KBM-7 (cell line): ENCODE data around the gene DUS2.
"Not testable (repeated sequence)": the region's sequence is repeated elsewhere in the genome, so short reads cannot be mapped to it uniquely, and the experiment has no call there.

Source experiments
- DNase-seq: peaks from one replicate; pipeline ENCODE4 v3.0.0-alpha.2; 2015
- in situ Hi-C: fragments of 300-500 bp; cut with MboI; formaldehyde crosslinking; loops from 2 replicates; pipeline ENCODE4 v1.14.3; 2020; ENCODE audit warnings: low sequenced_read_pairs, low pct_unique_long_range_greater_than_20kb, mixed read lengths

The DUS2 gene

GRCh38 chr16:68022728-68023537 lies at the start of gene DUS2, which contains the start of gene DDX28:
Gene DUS2 (plus strand): TSS chr16:68023284. CDS start chr16:68038024, 14,740 bp downstream.
Gene DDX28 (minus strand): TSS chr16:68023232. CDS start chr16:68023202, 30 bp downstream.
- peak; percentile 95 for DNase-seq
- in situ Hi-C loops: no loop called here

DNA sequence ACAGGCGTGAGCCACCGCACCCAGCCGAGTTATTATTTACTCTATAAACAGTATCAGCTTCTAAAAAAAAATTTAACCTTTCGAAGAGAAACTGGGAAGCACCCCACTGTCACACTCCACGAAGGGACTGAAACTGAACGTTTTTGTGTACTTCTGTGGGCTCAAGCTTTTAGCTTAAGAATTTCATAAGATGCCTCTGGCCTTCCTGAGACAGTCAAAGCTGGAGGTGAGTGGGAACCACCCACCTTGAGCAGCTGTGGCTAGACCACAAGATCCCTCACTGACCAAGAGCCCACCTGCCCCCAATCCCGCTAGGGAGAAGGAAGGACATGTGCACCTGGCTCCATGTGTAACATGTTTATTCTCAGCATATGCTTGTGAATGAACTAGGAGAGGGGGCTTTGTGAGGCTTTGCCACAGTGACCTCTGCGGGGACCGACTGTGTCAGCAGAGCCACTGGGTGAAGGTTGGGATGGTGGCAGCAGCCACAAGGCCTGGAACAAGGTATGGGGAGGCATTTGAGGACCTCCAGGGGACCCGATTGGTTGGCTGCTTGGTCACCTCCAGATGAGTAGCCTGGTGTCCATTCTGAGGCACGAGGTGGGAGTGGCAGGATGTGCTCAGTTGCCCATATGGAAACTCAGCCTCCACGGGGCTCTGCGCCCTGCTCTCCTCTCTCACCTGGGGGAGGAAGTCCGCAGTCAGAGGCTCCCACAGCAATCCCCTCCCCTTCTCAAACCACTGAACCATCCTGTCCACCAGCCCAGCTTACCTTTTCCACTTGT lies 47.6 kb upstream of the DUS2 start:
- DNase-seq: no peak
- in situ Hi-C loops: no loop called here

DNA sequence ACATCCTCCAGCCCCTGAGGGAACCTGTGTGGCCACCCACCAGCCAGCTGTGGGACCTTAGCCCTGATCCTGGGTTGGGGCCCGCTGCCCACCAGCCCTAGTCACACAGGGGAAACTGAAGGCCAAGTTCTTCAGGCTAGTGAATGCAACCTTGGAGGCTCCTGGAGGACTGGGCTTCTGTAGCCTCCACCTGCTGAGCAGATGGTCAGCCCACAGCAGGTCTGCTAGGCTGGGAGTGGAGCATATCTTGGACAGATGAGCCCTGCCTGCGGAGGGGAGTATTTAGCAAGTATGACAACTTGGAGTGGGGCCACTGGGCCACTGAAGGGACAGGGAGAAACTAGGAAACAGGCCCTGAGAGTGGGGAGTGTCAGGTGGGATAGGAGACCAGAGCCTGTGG lies 46.9 kb upstream of the DUS2 start:
- in situ Hi-C loops: no loop called here
- DNase-seq: no peak

DNA sequence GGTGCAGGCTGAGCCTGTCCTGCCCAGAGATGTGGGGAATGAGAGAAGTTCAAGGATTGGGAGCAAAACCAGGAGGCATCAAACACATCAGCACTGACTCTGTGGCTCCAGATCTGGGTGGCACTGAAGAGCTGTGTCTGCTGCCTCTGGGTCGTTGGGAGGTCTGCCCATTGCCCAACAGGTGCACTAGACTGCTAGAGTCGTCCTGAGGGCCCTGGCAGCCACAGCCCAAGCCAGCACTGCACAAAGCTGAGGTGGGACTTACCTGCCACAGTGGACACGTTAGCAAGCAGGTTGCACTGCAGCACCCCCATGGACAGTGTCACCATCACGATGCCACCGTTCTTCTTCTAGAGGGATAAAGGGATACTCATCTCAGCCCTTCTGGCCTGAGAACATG lies 46.1 kb upstream of the DUS2 start:
- in situ Hi-C loops: no loop called here
- DNase-seq: no peak

DNA sequence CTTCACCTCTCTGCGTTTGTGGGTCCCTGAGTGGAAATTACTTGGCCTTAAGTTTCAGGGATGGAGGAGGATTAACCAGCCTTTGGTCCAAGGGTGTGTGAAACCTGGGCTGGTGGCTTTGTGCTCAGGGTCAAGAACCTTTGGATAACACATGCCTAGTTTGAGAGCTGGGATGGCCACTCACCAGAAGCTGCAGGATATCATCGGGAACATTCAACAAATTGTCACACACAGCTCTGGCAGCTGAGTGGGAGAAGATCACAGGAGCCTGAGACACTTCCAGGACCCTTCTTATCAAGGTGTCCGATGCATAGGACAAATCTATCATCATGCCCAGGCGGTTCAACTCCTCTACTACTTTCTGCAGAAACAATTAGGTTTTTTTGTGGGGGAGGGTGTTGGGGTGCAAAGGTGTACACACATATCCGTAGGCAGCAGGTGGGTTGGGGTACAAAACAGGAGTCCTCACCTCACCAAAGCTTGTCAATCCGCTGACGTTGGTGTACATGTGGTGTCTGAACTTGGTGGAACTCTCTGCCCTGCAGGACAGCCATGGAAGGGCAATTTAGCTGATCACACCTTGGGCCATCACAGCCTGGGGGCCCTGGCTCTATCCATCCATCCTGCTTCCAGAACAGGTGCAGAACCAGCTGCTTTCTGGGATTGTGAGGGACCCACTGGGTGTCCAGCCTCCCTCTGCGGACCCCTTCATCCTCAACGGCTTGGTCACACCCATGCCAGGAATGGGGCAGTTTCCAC lies 45.4 kb upstream of the DUS2 start:
- DNase-seq: no peak
- in situ Hi-C loops: no loop called here

GRCh38 chr16:67979955-67980678 lies 43.0 kb upstream of the DUS2 start, which contains the start of gene DPEP3:
Gene DPEP3 (minus strand): TSS chr16:67980499. CDS start chr16:67980380, 119 bp downstream.
- in situ Hi-C loops: no loop called here

DNA sequence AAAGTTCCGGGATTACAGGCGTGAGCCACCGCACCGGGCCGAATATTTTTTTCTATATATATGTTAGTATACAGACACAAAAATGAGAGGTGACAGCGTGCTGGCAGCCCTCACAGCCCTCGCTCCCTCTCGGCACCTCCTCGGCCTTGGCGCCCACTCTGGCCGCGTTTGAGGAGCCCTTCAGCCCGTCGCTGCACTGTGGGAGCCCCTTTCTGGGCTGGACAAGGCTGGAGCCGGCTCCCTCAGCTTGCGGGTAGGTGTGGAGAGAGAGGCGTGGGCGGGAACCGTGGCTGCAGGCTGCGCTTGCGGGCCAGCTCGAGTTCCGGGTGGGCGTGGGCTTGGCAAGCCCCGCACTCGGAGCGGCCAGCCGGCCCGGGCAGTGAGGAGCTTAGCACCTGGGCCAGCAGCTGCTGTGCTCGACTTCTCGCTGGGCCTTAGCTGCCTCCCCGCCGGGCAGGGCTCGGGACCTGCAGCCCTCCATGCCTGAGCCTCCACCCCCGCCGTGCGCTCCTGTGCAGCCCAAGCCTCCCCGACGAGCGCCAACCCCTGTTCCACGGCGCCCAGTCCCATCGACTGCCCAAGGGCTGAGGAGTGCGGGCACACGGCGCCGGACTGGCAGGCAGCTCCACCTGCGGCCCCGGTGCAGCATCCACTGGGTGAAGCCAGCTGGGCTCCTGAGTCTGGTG lies 40.9 kb upstream of the DUS2 start:
- no peak for DNase-seq
- in situ Hi-C loops: no loop called here

More at GRCh38 chr16:67979955-67980678, 43.0 kb upstream of the DUS2 start, which contains the start of gene DPEP3:
- no peak for DNase-seq

DNA sequence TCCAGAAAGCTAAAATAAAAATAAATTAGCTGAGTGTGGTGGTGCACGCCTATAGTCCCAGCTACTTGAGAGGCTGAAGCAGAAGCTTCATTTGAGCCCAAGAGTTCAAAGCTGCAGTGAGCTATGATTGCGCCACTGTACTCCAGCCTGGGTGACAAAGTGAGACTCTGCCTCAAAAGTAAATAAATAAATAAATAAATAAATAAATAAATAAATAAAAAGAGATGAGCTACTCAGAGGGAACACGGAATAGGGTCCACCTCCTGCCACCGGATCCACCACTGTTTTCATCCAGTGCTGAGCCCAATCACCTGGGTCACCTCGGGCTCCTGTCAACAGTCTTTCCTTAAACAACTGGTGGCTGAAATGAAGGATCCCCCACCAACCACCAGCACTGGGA lies 36.1 kb upstream of the DUS2 start:
- in situ Hi-C loops: no loop called here
- no peak for DNase-seq

GRCh38 chr16:67987460-67988160 lies 35.5 kb upstream of the DUS2 start:
- DNase-seq: no peak
- in situ Hi-C loops: no loop called here

DNA sequence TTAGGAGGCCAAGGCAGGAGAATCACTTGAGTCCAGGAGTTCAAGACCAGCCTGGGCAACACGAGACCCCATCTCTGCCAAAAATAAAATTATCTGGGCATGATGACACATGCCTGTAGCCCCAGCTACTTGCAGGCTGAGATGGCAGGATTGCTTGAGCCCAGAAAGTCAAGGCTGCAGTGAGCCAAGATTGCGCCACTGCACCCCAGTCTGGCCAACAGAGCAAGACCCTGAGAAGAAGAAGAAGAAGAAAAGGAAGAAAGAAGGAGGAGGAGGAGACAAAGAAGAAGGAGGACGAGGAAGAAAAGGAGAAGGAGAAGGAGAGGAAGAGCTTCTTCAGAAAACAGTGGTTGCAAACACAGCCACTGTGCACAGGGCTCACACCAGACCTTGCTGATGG lies 34.4 kb upstream of the DUS2 start:
- DNase-seq: no peak
- in situ Hi-C loops: no loop called here

GRCh38 chr16:67989322-67990017 lies 33.6 kb upstream of the DUS2 start:
- in situ Hi-C loops: no loop called here
- DNase-seq: no peak

- in situ Hi-C loops: no loop called here
- DNase-seq: no peak
These were observed 33.1 kb upstream of the DUS2 start for GRCh38 chr16:67990018-67990386.

- DNase-seq: no peak
- in situ Hi-C loops: no loop called here
These were observed 30.4 kb upstream of the DUS2 start for GRCh38 chr16:67992661-67993206.

DNA sequence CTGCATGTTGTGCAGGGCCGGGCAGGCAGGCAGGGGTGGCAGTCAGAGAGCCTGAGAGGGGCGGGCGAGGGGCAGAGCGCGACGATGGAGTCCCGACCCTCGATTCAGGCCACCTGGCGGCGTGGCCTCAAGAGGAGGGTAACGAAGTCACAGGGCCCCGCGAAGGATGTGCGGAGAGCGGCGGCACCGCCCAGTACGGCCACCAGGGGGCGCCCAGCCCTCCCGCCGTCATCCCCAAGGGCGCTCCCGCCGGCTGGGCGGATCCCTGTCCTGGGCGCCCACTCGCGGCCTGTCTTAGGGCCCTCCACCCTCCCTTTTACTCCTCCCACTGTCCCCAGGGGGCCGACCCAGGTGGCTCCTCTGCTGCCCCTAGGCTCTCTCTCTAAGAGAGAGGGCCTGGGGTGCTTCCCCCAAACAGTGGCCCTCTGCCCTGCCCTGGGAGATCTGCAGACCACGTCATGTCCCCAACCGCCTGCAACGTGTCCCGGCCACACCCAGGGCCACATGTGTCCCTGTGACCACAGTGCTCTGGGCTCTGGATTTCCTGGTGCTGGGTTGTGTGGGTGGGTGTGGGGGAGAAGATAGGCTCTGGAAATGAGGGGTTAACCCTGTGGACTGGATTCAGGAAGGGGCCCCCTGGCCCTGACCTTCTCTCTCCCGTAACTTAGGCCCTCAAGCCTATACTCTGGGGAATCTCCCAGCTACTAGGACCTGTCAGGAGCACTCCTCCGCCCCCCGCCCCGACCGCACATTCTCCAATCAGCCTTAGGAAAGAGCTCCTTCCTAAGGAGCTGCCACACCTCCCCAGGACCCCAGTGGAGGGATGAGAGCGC lies 29.7 kb upstream of the DUS2 start:
- peak; percentile 93 for DNase-seq
- in situ Hi-C loops: no loop called here

- in situ Hi-C loops: not testable (repeated sequence)
- peak; percentile 19 for DNase-seq
These were observed 29.1 kb upstream of the DUS2 start for GRCh38 chr16:67994040-67994408.

GRCh38 chr16:67995423-67995822 lies 27.7 kb upstream of the DUS2 start:
- no peak for DNase-seq
- in situ Hi-C loops: no loop called here
